B cell (primary cell): ENCODE data around the gene MAGEB6. TPM values are rescaled to one million over a fixed set of nuclear protein-coding genes. Genes with fewer than 3 reads are reported as not detected.

ENCODE experiments used
- ATAC-seq: fragments of 200-7000 bp; cut with Tn5 transposase; one replicate; pipeline ENCODE4 v1.10.0; 2021; ENCODE audit warnings: low read depth, mild to moderate bottlenecking, moderate number of reproducible peaks, moderate library complexity
- CTCF ChIA-PET: fragments of 350-600 bp; sonication (Branson Sonifier 250); formaldehyde crosslinking; loops from one replicate; lab custom pipeline; 2021; ENCODE audit warnings: antibody characterized with exemption, inconsistent platforms; lab: Charles Lee
- POLR2A ChIA-PET: fragments of 350-600 bp; sonication (Branson Sonifier 250); formaldehyde crosslinking; loops from one replicate; lab custom pipeline; 2021; ENCODE audit warnings: antibody characterized with exemption; lab: Charles Lee
- DNase-seq: peaks from one replicate; pipeline ENCODE4 v3.0.0; 2013
- H2AFZ ChIP-seq: 2 replicates; pipeline ENCODE4 v1.6.1; 2012; ENCODE audit warnings: mild to moderate bottlenecking, low read depth, low read length; ENCODE audit not compliant: insufficient read depth, poor library complexity, severe bottlenecking
- H3K27ac ChIP-seq, 2 donors: 1 replicate in 1 of 2; 2 replicates in 1 of 2; pipeline ENCODE4 v1.5.1; 2012 to 2013; ENCODE audit warnings: low read length in 2 of 2, mild to moderate bottlenecking in 2 of 2, moderate library complexity in 1 of 2
- H3K27me3 ChIP-seq, 4 experiments: fragments of 200-600 bp in 1 of 4; sonication (generic) in 1 of 4; replicated peaks in 1 of 4; 1 replicate in 2 of 4; 2 replicates in 2 of 4; pipeline versions ENCODE4 v1.6.1 to v1.7.0; 2013 to 2016; ENCODE audit warnings: low read length in 3 of 4, mild to moderate bottlenecking in 2 of 4, mixed read lengths in 1 of 4, moderate library complexity in 1 of 4; ENCODE audit not compliant: insufficient read depth in 4 of 4, control insufficient read depth in 3 of 4; ENCODE audit errors: control extremely low read depth in 1 of 4
- H3K36me3 ChIP-seq, 2 experiments: replicated peaks in 1 of 2; 1 replicate in 1 of 2; 2 replicates in 1 of 2; pipeline versions ENCODE4 v1.6.1 to v1.7.1; 2013; ENCODE audit warnings: low read length in 1 of 2; ENCODE audit not compliant: insufficient read depth in 2 of 2, control insufficient read depth in 1 of 2; ENCODE audit errors: control extremely low read depth in 1 of 2, extremely low read depth in 1 of 2
- H3K4me1 ChIP-seq, 2 donors: fragments of 200-600 bp in 1 of 2; sonication (generic) in 1 of 2; 1 replicate in 1 of 2; 2 replicates in 1 of 2; pipeline versions ENCODE4 v1.5.1 to v1.6.1; 2013 to 2017; ENCODE audit warnings: low read length in 2 of 2; ENCODE audit not compliant: control insufficient read depth in 2 of 2, insufficient read depth in 2 of 2
- H3K4me2 ChIP-seq: replicated peaks from 2 replicates; pipeline ENCODE3; 2012; ENCODE audit warnings: mild to moderate bottlenecking, low read depth, low read length; ENCODE audit not compliant: poor library complexity, severe bottlenecking
- H3K4me3 ChIP-seq, 5 experiments: fragments of 200-600 bp in 1 of 5; sonication (generic) in 1 of 5; 1 replicate in 3 of 5; 2 replicates in 2 of 5; pipeline versions ENCODE4 v1.5.1 to v1.7.0; 2011 to 2016; ENCODE audit warnings: low read length in 4 of 5, mild to moderate bottlenecking in 4 of 5, low read depth in 2 of 5, control low read depth in 1 of 5, moderate library complexity in 1 of 5; ENCODE audit not compliant: insufficient read depth in 1 of 5; ENCODE audit errors: control extremely low read depth in 1 of 5, extremely low read depth in 1 of 5
- H3K79me2 ChIP-seq: fragments of 200-600 bp; sonication (generic); one replicate; pipeline ENCODE4 v1.6.0; 2016; ENCODE audit warnings: low read length; ENCODE audit not compliant: control insufficient read depth, insufficient read depth
- H3K9ac ChIP-seq: fragments of 200-600 bp; sonication (generic); 2 replicates; pipeline ENCODE4 v1.6.1; 2017; ENCODE audit warnings: mild to moderate bottlenecking, low read length, moderate library complexity
- H3K9me3 ChIP-seq, 3 donors: one replicate each; pipeline versions ENCODE4 v1.6.1 to v1.7.1; 2013; ENCODE audit warnings: low read length in 2 of 3; ENCODE audit not compliant: control insufficient read depth in 2 of 3, insufficient read depth in 1 of 3; ENCODE audit errors: control extremely low read depth in 1 of 3
- H4K20me1 ChIP-seq: 2 replicates; pipeline ENCODE4 v1.6.0; 2012; ENCODE audit warnings: mild to moderate bottlenecking, low read length; ENCODE audit not compliant: insufficient read depth, control insufficient read depth, poor library complexity, severe bottlenecking
- H3K27ac Mint-ChIP-seq: one replicate; pipeline ENCODE4 v1.8.0; 2021; ENCODE audit warnings: mixed read lengths
- H3K27me3 Mint-ChIP-seq: one replicate; pipeline ENCODE4 v1.8.0; 2021; ENCODE audit warnings: mixed read lengths
- H3K4me1 Mint-ChIP-seq: one replicate; pipeline ENCODE4 v1.8.0; 2021; ENCODE audit warnings: mixed read lengths
- H3K4me3 Mint-ChIP-seq: one replicate; pipeline ENCODE4 v1.8.0; 2021; ENCODE audit warnings: mixed read lengths
- H3K9me3 Mint-ChIP-seq: one replicate; pipeline ENCODE4 v1.8.0; 2022; ENCODE audit warnings: mixed read lengths; ENCODE audit not compliant: insufficient read depth
- CTCF ChIP-seq: fragments of 200-600 bp; IDR thresholded peaks from one replicate; pipeline ENCODE4 v1.8.0; 2022; ENCODE audit warnings: antibody characterized with exemption, mild to moderate bottlenecking
- EZH2 ChIP-seq: IDR thresholded peaks from 2 replicates; pipeline ENCODE4 v1.6.1; 2012; ENCODE audit warnings: borderline replicate concordance, low read depth, mild to moderate bottlenecking, moderate library complexity, low read length; ENCODE audit not compliant: insufficient read depth, poor library complexity, severe bottlenecking
- WGBS: methylation state at CpG from one replicate; pipeline ENCODE4 v1.1.5; 2013; ENCODE audit warnings: missing lambda C conversion rate; ENCODE audit not compliant: insufficient coverage; 5-methylcytosine and 5-hydroxymethylcytosine counted together
- intact Hi-C: fragments of 100-400 bp; cut with micrococcal nuclease; formaldehyde crosslinking; loops from one replicate; pipeline ENCODE4 v1.10.0; 2022
- polyA plus RNA-seq: library from polyadenylated mRNA; depleted of rRNA; stranded (reverse); fragments of >200 nt; gene quantifications from 2 replicates; pipeline ENCODE4 v1.2.3, GENCODE V29; 2012
- total RNA-seq, 2 donors: library from RNA; stranded (reverse); fragments of 120-200 nt in 1 of 2; gene quantifications; 1 replicate in 1 of 2; 2 replicates in 1 of 2; pipeline versions ENCODE4 v1.2.3 to v1.2.4, GENCODE V29; 2013 to 2022

MAGEB6 gene
- total and polyA plus RNA-seq, 2 donors (not counting 1 experiment from before 2014, with no cell fraction given) = not detected

GRCh38 chrX:26219351-26219750 lies 27.1 kb downstream of the MAGEB6 start:
- Histone ChIP-seq H3K9ac (no peak overlapping the region), H3K4me3 (no peak overlapping the region), H3K27ac (no peak overlapping the region), H3K36me3 (no peaks in the 10 kb centered on the region), H4K20me1 (no peaks in the 10 kb centered on the region), H3K4me1 (no peaks in the 10 kb centered on the region), H3K79me2 (no peaks in the 10 kb centered on the region), H3K9me3 (peaks cover 0 to 7% (median 0%) of the 10 kb centered on the region in 3 donors), H3K4me2 (no peak overlapping the region), H3K27me3 (no peaks in the 10 kb centered on the region), H2AFZ (no peak overlapping the region)
- no peaks in the 10 kb centered on the region for H3K27me3 Mint-ChIP-seq
- CTCF ChIA-PET = no interaction called here
- no peak overlapping the region for H3K27ac Mint-ChIP-seq
- H3K4me1 Mint-ChIP-seq = no peaks in the 10 kb centered on the region
- ATAC-seq (no peak), DNase-seq (no peak)
- peaks cover 4% of the 10 kb centered on the region for H3K9me3 Mint-ChIP-seq
- intact Hi-C loops = no loop called here
- no peak overlapping the region for H3K4me3 Mint-ChIP-seq
- WGBS = 83% methylated on average over 5 of the region's 7 CpGs
- TF ChIP-seq EZH2 = no peak
- TF ChIP-seq CTCF = no peak
- POLR2A ChIA-PET = no interaction called here

- Histone ChIP-seq H3K27ac (no peak overlapping the region), H3K4me1 (no peaks in the 10 kb centered on the region), H3K9ac (no peak overlapping the region), H3K4me3 (no peak overlapping the region), H3K27me3 (no peaks in the 10 kb centered on the region), H3K9me3 (peaks cover 0 to 2% (median 0%) of the 10 kb centered on the region in 3 donors), H2AFZ (no peak overlapping the region), H4K20me1 (no peaks in the 10 kb centered on the region), H3K36me3 (no peaks in the 10 kb centered on the region), H3K4me2 (no peak overlapping the region), H3K79me2 (no peaks in the 10 kb centered on the region)
- no peaks in the 10 kb centered on the region for H3K9me3 Mint-ChIP-seq
- DNase-seq (no peak), ATAC-seq (no peak)
- no peak overlapping the region for H3K27ac Mint-ChIP-seq
- intact Hi-C loops = no loop called here
- POLR2A ChIA-PET = no interaction called here
- WGBS = no CpG with 5 or more reads among the region's 1 CpG
- no peaks in the 10 kb centered on the region for H3K27me3 Mint-ChIP-seq
- no peak overlapping the region for H3K4me3 Mint-ChIP-seq
- CTCF ChIA-PET = no interaction called here
- TF ChIP-seq CTCF = no peak
- no peaks in the 10 kb centered on the region for H3K4me1 Mint-ChIP-seq
Measured at GRCh38 chrX:26234177-26234576, 41.9 kb downstream of the MAGEB6 start.

Other genes with a start within 250 kb of the MAGEB6 start
- not detected in 2 replicates for gene MAGEB18, start 54.1 kb upstream of the MAGEB6 start, total RNA-seq
- gene MAGEB18, start 54.1 kb upstream of the MAGEB6 start, polyA plus RNA-seq = not detected in 2 replicates
- not detected in 2 replicates for gene MAGEB6B, start 31.8 kb upstream of the MAGEB6 start, total RNA-seq
- not detected in 2 replicates for gene MAGEB6B, start 31.8 kb upstream of the MAGEB6 start, polyA plus RNA-seq
- gene MAGEB5, start 23.7 kb downstream of the MAGEB6 start, total RNA-seq = not detected in 2 replicates
- not detected in 2 replicates for gene MAGEB5, start 23.7 kb downstream of the MAGEB6 start, polyA plus RNA-seq